ENCODE data around the gene ZNF598. TPM values are rescaled to one million over a fixed set of nuclear protein-coding genes. Genes with fewer than 3 reads are reported as not detected.

ZNF598 gene
- total RNA-seq, 2 donors from 2014 or later, result 41.0 to 55.4 TPM

- Histone ChIP-seq H3K27ac (no peak overlapping the region), H3K36me3 (replicated peaks in 1 of 2; ENCODE audit: insufficient read depth in 1 of 2, low read depth in 2 of 2) (peaks cover 0 to 2% of the 10 kb centered on the region in 2 donors), H3K4me3 (no peak overlapping the region), H3K4me1 (peaks cover 8% of the 10 kb centered on the region), H3K27me3 (no peaks in the 10 kb centered on the region), H3K9me3 (no peaks in the 10 kb centered on the region)
- ATAC-seq (no peak), DNase-seq (no peak)
- 90 to 91% methylated on average over 2 to 17 of the region's 19 CpGs for WGBS, 2 donors
- TF ChIP-seq CTCF (IDR thresholded peaks at IDR 0.05) (no peak), POLR2A (IDR thresholded peaks at IDR 0.05) (no peak)
- intact Hi-C loops (cut with DNase I), result no loop called here
These were observed 47.2 kb upstream of the ZNF598 start for GRCh38 chr16:2056681-2057407.

- Histone ChIP-seq H3K36me3 (replicated peaks in 1 of 2; ENCODE audit: insufficient read depth in 1 of 2, low read depth in 2 of 2) (peaks cover 0 to 2% of the 10 kb centered on the region in 2 donors), H3K9me3 (no peaks in the 10 kb centered on the region), H3K27me3 (no peaks in the 10 kb centered on the region), H3K4me3 (no peak overlapping the region), H3K4me1 (peaks cover 8% of the 10 kb centered on the region), H3K27ac (no peak overlapping the region)
- no peak for ATAC-seq
- TF ChIP-seq POLR2A (IDR thresholded peaks at IDR 0.05), result no peak
- no peak for TF ChIP-seq CTCF (IDR thresholded peaks at IDR 0.05)
- WGBS, 2 donors, result 82% methylated on average over 13 of the region's 15 CpGs; no CpG with 5 or more reads in 1 of the 2 donors
- intact Hi-C loops (cut with DNase I), result no loop called here
- DNase-seq, result no peak
These were observed 46.5 kb upstream of the ZNF598 start for GRCh38 chr16:2056077-2056476.

GRCh38 chr16:2054543-2055245 lies 45.1 kb upstream of the ZNF598 start:
- TF ChIP-seq CTCF (IDR thresholded peaks at IDR 0.05) (no peak), POLR2A (IDR thresholded peaks at IDR 0.05) (no peak)
- H3K27ac ChIP-seq, result peak overlapping the region in 3 of 4 donors; percentile 64 to 72 (median 69)

GRCh38 chr16:2053897-2054296 lies 44.3 kb upstream of the ZNF598 start:
- H3K36me3 ChIP-seq (replicated peaks in 1 of 2; ENCODE audit: insufficient read depth in 1 of 2, low read depth in 2 of 2), result peaks cover 0 to 2% of the 10 kb centered on the region in 2 donors
- no peak overlapping the region for H3K27ac ChIP-seq

More at GRCh38 chr16:2054543-2055245, 45.1 kb upstream of the ZNF598 start:
- no peaks in the 10 kb centered on the region for H3K9me3 ChIP-seq
- no peak overlapping the region for H3K4me3 ChIP-seq
- intact Hi-C loops (cut with DNase I), result no loop called here
- peaks cover 8% of the 10 kb centered on the region for H3K4me1 ChIP-seq
- DNase-seq (peak; percentile 56 to 89 (median 83)), ATAC-seq (peak; percentile 73)
- WGBS, 2 donors, result 59 to 74% methylated on average over 3 to 29 of the region's 29 CpGs
- H3K27me3 ChIP-seq, result no peaks in the 10 kb centered on the region
- peaks cover 0 to 2% of the 10 kb centered on the region in 2 donors for H3K36me3 ChIP-seq (replicated peaks in 1 of 2; ENCODE audit: insufficient read depth in 1 of 2, low read depth in 2 of 2)

More at GRCh38 chr16:2053897-2054296, 44.3 kb upstream of the ZNF598 start:
- no peak for TF ChIP-seq CTCF (IDR thresholded peaks at IDR 0.05)
- no peak for TF ChIP-seq POLR2A (IDR thresholded peaks at IDR 0.05)
- intact Hi-C loops (cut with DNase I), result no loop called here
- no peaks in the 10 kb centered on the region for H3K27me3 ChIP-seq
- H3K4me1 ChIP-seq, result peaks cover 11% of the 10 kb centered on the region
- WGBS, 2 donors, result 89 to 99% methylated on average over 15 to 16 of the region's 17 CpGs
- no peaks in the 10 kb centered on the region for H3K9me3 ChIP-seq
- no peak overlapping the region for H3K4me3 ChIP-seq
- ATAC-seq (no peak), DNase-seq (no peak)
